ENCODE measurements around the gene RALGPS1.

RALGPS1 gene

GRCh38 chr9:126906091-126906490 lies 8.5 kb upstream of the RALGPS1 start:
- DNase-seq (ENCODE audit: low read depth in 2 of 2), result no peak

- no peak for DNase-seq (ENCODE audit: low read depth in 2 of 2)
Measured at GRCh38 chr9:126907058-126907457, 7.5 kb upstream of the RALGPS1 start.

GRCh38 chr9:126915281-126915816 lies 767 bp downstream of the RALGPS1 start:
- DNase-seq (ENCODE audit: low read depth in 2 of 2), result peak in 1 of 2 donors; percentile 14

GRCh38 chr9:126915846-126916543 lies 1.4 kb downstream of the RALGPS1 start:
- no peak for DNase-seq (ENCODE audit: low read depth in 2 of 2)

- DNase-seq (ENCODE audit: low read depth in 2 of 2), result no peak
Measured at GRCh38 chr9:126916909-126917308, 2.3 kb downstream of the RALGPS1 start.

- no peak for DNase-seq (ENCODE audit: low read depth in 2 of 2)
Measured at GRCh38 chr9:126919193-126919592, 4.6 kb downstream of the RALGPS1 start.

- no peak for DNase-seq (ENCODE audit: low read depth in 2 of 2)
Measured at GRCh38 chr9:126925876-126926275, 11.3 kb downstream of the RALGPS1 start.

- DNase-seq (ENCODE audit: low read depth in 2 of 2), result no peak
Measured at GRCh38 chr9:126926364-126926763, 11.8 kb downstream of the RALGPS1 start.

GRCh38 chr9:126927419-126927818 lies 12.8 kb downstream of the RALGPS1 start:
- no peak for DNase-seq (ENCODE audit: low read depth in 2 of 2)

GRCh38 chr9:126932871-126933321 lies 18.3 kb downstream of the RALGPS1 start:
- DNase-seq (ENCODE audit: low read depth in 2 of 2), result no peak

GRCh38 chr9:126933334-126933980 lies 18.9 kb downstream of the RALGPS1 start:
- no peak for DNase-seq (ENCODE audit: low read depth in 2 of 2)

GRCh38 chr9:126934441-126934840 lies 19.9 kb downstream of the RALGPS1 start:
- no peak for DNase-seq (ENCODE audit: low read depth in 2 of 2)

- no peak for DNase-seq (ENCODE audit: low read depth in 2 of 2)
Measured at GRCh38 chr9:126935630-126936029, 21.0 kb downstream of the RALGPS1 start.

GRCh38 chr9:126937444-126937843 lies 22.9 kb downstream of the RALGPS1 start:
- no peak for DNase-seq (ENCODE audit: low read depth in 2 of 2)

GRCh38 chr9:126938327-126938726 lies 23.7 kb downstream of the RALGPS1 start:
- DNase-seq (ENCODE audit: low read depth in 2 of 2), result no peak

GRCh38 chr9:126939821-126940221 lies 25.2 kb downstream of the RALGPS1 start:
- DNase-seq (ENCODE audit: low read depth in 2 of 2), result no peak

GRCh38 chr9:126942399-126942798 lies 27.8 kb downstream of the RALGPS1 start:
- no peak for DNase-seq (ENCODE audit: low read depth in 2 of 2)

GRCh38 chr9:126945682-126946081 lies 31.1 kb downstream of the RALGPS1 start:
- no peak for DNase-seq (ENCODE audit: low read depth in 2 of 2)

GRCh38 chr9:126947529-126947928 lies 32.9 kb downstream of the RALGPS1 start:
- no peak for DNase-seq (ENCODE audit: low read depth in 2 of 2)

- DNase-seq (ENCODE audit: low read depth in 2 of 2), result no peak
Measured at GRCh38 chr9:126952205-126952977, 37.8 kb downstream of the RALGPS1 start.

GRCh38 chr9:126953041-126953809 lies 38.6 kb downstream of the RALGPS1 start:
- no peak for DNase-seq (ENCODE audit: low read depth in 2 of 2)

- no peak for DNase-seq (ENCODE audit: low read depth in 2 of 2)
Measured at GRCh38 chr9:126955811-126956210, 41.2 kb downstream of the RALGPS1 start.
